NCI-H82 treated with DMSO at 0.1 percent for 48 hours (cell line): ENCODE results near the gene DGUOK.
"Not testable (repeated sequence)": the region's sequence is repeated elsewhere in the genome, so short reads cannot be mapped to it uniquely, and the experiment has no call there.

Source experiments
- DNase-seq: peaks from one replicate; lab custom pipeline; 2025; ENCODE audit not compliant: unreplicated experiment; lab: John Stamatoyannopoulos, UW

DGUOK gene

GRCh38 chr2:73926493-73927327 is at the start of gene DGUOK:
Gene DGUOK (plus strand): TSS chr2:73926880. CDS start chr2:73926911, 31 bp downstream.
- DNase-seq, result peak; percentile 98

GRCh38 chr2:73877071-73877802 is 49.4 kb upstream of the DGUOK start:
- no peak for DNase-seq

- DNase-seq, result not testable (repeated sequence)
These were observed 48.7 kb upstream of the DGUOK start for GRCh38 chr2:73877984-73878383.

- DNase-seq, result no peak
These were observed 41.3 kb upstream of the DGUOK start for GRCh38 chr2:73885406-73885805.

- DNase-seq, result no peak
These were observed 40.3 kb upstream of the DGUOK start for GRCh38 chr2:73886357-73886756.

GRCh38 chr2:73887596-73888353 is 38.9 kb upstream of the DGUOK start:
- not testable (repeated sequence) for DNase-seq

- DNase-seq, result no peak
These were observed 38.3 kb upstream of the DGUOK start for GRCh38 chr2:73888388-73888787.

- no peak for DNase-seq
These were observed 37.5 kb upstream of the DGUOK start for GRCh38 chr2:73889206-73889605.

- DNase-seq, result no peak
These were observed 36.2 kb upstream of the DGUOK start for GRCh38 chr2:73890301-73891092.

- DNase-seq, result no peak
These were observed 35.3 kb upstream of the DGUOK start for GRCh38 chr2:73891276-73891901.

- DNase-seq, result no peak
These were observed 33.9 kb upstream of the DGUOK start, which contains the start of gene ACTG2 for GRCh38 chr2:73892631-73893329. Gene ACTG2 (plus strand): TSS chr2:73893008. CDS start chr2:73901312, 8,304 bp downstream.

- no peak for DNase-seq
These were observed 32.8 kb upstream of the DGUOK start for GRCh38 chr2:73893764-73894474.

GRCh38 chr2:73894475-73894850 is 32.2 kb upstream of the DGUOK start:
- DNase-seq, result no peak

GRCh38 chr2:73894877-73895276 is 31.8 kb upstream of the DGUOK start:
- no peak for DNase-seq

GRCh38 chr2:73895473-73895872 is 31.2 kb upstream of the DGUOK start:
- no peak for DNase-seq

- DNase-seq, result no peak
These were observed 30.1 kb upstream of the DGUOK start for GRCh38 chr2:73896362-73897239.

- no peak for DNase-seq
These were observed 29.5 kb upstream of the DGUOK start for GRCh38 chr2:73897240-73897583.

- no peak for DNase-seq
These were observed 28.7 kb upstream of the DGUOK start for GRCh38 chr2:73897934-73898333.
